ENCODE results near the gene VSIG2. TPM values are rescaled to one million over a fixed set of nuclear protein-coding genes. Genes with fewer than 3 reads are reported as not detected.

The VSIG2 gene
- polyA plus RNA-seq, 3 donors = not detected

DNA sequence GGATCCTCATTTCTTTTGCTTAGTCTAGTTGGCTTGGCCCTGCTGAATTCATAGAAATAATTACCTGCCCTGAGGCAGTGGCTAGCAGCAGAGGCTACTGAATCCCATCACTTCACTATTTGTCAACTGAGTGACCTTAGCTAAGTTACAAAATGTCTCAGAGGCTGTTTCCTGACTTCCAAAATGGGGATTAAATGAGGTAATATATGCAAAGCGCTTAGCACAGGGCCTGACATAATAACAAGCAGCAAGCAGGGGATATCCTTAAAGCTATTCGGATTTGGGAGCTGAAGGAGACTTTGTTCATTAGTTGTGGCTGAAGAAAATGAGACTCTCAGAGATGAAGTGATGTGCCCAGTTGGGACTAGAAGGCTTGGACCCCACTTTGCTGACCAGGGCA lies 9.5 kb downstream of the VSIG2 start:
- peaks cover 0 to 3% (median 0%) of the 10 kb centered on the region in 7 donors for H3K9me3 Mint-ChIP-seq
- TF ChIP-seq, protein P1, sequence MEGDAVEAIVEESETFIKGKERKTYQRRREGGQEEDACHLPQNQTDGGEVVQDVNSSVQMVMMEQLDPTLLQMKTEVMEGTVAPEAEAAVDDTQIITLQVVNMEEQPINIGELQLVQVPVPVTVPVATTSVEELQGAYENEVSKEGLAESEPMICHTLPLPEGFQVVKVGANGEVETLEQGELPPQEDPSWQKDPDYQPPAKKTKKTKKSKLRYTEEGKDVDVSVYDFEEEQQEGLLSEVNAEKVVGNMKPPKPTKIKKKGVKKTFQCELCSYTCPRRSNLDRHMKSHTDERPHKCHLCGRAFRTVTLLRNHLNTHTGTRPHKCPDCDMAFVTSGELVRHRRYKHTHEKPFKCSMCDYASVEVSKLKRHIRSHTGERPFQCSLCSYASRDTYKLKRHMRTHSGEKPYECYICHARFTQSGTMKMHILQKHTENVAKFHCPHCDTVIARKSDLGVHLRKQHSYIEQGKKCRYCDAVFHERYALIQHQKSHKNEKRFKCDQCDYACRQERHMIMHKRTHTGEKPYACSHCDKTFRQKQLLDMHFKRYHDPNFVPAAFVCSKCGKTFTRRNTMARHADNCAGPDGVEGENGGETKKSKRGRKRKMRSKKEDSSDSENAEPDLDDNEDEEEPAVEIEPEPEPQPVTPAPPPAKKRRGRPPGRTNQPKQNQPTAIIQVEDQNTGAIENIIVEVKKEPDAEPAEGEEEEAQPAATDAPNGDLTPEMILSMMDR (IDR thresholded peaks at IDR 0.05) = no peak
- H3K9ac ChIP-seq (ENCODE audit: insufficient read depth, low read length, poor library complexity, severe bottlenecking) = no peak overlapping the region
- no peaks in the 10 kb centered on the region for H3K27me3 ChIP-seq (ENCODE audit: control insufficient read depth in 2 of 2, insufficient read depth in 2 of 2, low read length in 2 of 2)
- peaks cover 19 to 28% of the 10 kb centered on the region in 2 donors for H3K36me3 Mint-ChIP-seq
- no peak overlapping the region for H3K27ac Mint-ChIP-seq
- H3K4me3 ChIP-seq (replicated peaks in 1 of 3; ENCODE audit: low read depth in 2 of 3, low read length in 3 of 3) = no peak overlapping the region
- peaks cover 54% of the 10 kb centered on the region for H4K20me1 ChIP-seq (ENCODE audit: insufficient read depth, low read length)
- H3K9me3 ChIP-seq (replicated peaks in 1 of 2; ENCODE audit: control insufficient read depth in 1 of 2, insufficient read depth in 1 of 2, low read length in 2 of 2) = no peaks in the 10 kb centered on the region
- peaks cover 44% of the 10 kb centered on the region for H3K79me2 ChIP-seq (ENCODE audit: insufficient read depth, low read length)
- no peak overlapping the region for H3K4me3 Mint-ChIP-seq
- H2AFZ ChIP-seq (ENCODE audit: insufficient read depth, low read depth, low read length, poor library complexity, severe bottlenecking) = no peak overlapping the region
- H3K27ac ChIP-seq (ENCODE audit: low read depth in 1 of 2, low read length in 2 of 2) = no peak overlapping the region
- peaks cover 72% of the 10 kb centered on the region for H3K4me1 Mint-ChIP-seq
- no peak overlapping the region for H3K4me2 ChIP-seq (replicated peaks; ENCODE audit: extremely low read depth, low read length, poor library complexity, severe bottlenecking)
- peaks cover 13 to 21% of the 10 kb centered on the region in 2 donors for H3K36me3 ChIP-seq (replicated peaks in 1 of 2; ENCODE audit: control insufficient read depth in 1 of 2, insufficient read depth in 2 of 2, low read length in 2 of 2)
- H3K4me1 ChIP-seq (ENCODE audit: control insufficient read depth in 1 of 2, insufficient read depth in 2 of 2, low read length in 2 of 2) = peaks cover 59 to 78% of the 10 kb centered on the region in 2 donors
- no peak for DNase-seq
- 100% methylated on average over 1 of the region's 2 CpGs for WGBS (ENCODE audit: insufficient coverage)
- H3K27me3 Mint-ChIP-seq (ENCODE audit: low read depth in 3 of 3) = peaks cover 0 to 6% (median 2%) of the 10 kb centered on the region in 3 donors
- intact Hi-C loops (cut with micrococcal nuclease) = no loop called here

GRCh38 chr11:124740277-124740882 lies 11.7 kb downstream of the VSIG2 start:
- H3K27me3 ChIP-seq (ENCODE audit: control insufficient read depth in 2 of 2, insufficient read depth in 2 of 2, low read length in 2 of 2) = no peaks in the 10 kb centered on the region
- no peaks in the 10 kb centered on the region for H3K9me3 ChIP-seq (replicated peaks in 1 of 2; ENCODE audit: control insufficient read depth in 1 of 2, insufficient read depth in 1 of 2, low read length in 2 of 2)
- TF ChIP-seq, protein P1 (IDR thresholded peaks at IDR 0.05) = peak; percentile 87
- H3K27ac Mint-ChIP-seq = peak overlapping the region; percentile 81 to 95 (median 91)
- H4K20me1 ChIP-seq (ENCODE audit: insufficient read depth, low read length) = peaks cover 49% of the 10 kb centered on the region
- intact Hi-C loops (cut with micrococcal nuclease) = no loop called here
- peak overlapping the region; percentile 83 for H2AFZ ChIP-seq (ENCODE audit: insufficient read depth, low read depth, low read length, poor library complexity, severe bottlenecking)
- peak overlapping the region; percentile 95 for H3K4me2 ChIP-seq (replicated peaks; ENCODE audit: extremely low read depth, low read length, poor library complexity, severe bottlenecking)
- under 1% methylated on average over 31 of the region's 37 CpGs for WGBS (ENCODE audit: insufficient coverage)
- H3K36me3 Mint-ChIP-seq = peaks cover 18 to 27% of the 10 kb centered on the region in 2 donors
- H3K4me3 Mint-ChIP-seq = peak overlapping the region; percentile 91 to 93
- H3K4me3 ChIP-seq (replicated peaks in 1 of 3; ENCODE audit: low read depth in 2 of 3, low read length in 3 of 3) = peak overlapping the region; percentile 73 to 85 (median 85)
- peaks cover 0 to 3% (median 0%) of the 10 kb centered on the region in 7 donors for H3K9me3 Mint-ChIP-seq
- H3K79me2 ChIP-seq (ENCODE audit: insufficient read depth, low read length) = peaks cover 44% of the 10 kb centered on the region
- peak; percentile 63 to 81 (median 75) for DNase-seq
- peaks cover 13 to 21% of the 10 kb centered on the region in 2 donors for H3K36me3 ChIP-seq (replicated peaks in 1 of 2; ENCODE audit: control insufficient read depth in 1 of 2, insufficient read depth in 2 of 2, low read length in 2 of 2)
- H3K27me3 Mint-ChIP-seq (ENCODE audit: low read depth in 3 of 3) = peaks cover 0 to 7% (median 2%) of the 10 kb centered on the region in 3 donors
- H3K4me1 Mint-ChIP-seq = peaks cover 80% of the 10 kb centered on the region
- peaks cover 62 to 78% of the 10 kb centered on the region in 2 donors for H3K4me1 ChIP-seq (ENCODE audit: control insufficient read depth in 1 of 2, insufficient read depth in 2 of 2, low read length in 2 of 2)
- H3K9ac ChIP-seq (ENCODE audit: insufficient read depth, low read length, poor library complexity, severe bottlenecking) = peak overlapping the region; percentile 67
- peak overlapping the region; percentile 69 to 70 for H3K27ac ChIP-seq (ENCODE audit: low read depth in 1 of 2, low read length in 2 of 2)
